Stimulated activated CD4-positive, alpha-beta T cell treated with anti-CD3 and anti-CD28 coated beads, TNF-alpha, amount 100 ng/mL, for 1 hour (primary cell): Measurements from ENCODE around the gene WRNIP1.
A peak's percentile ranks its signal among the peaks of the same experiment; 100 is the strongest.

Source experiments
- DNase-seq, 3 donors: peaks; one replicate each; pipeline ENCODE4 v3.0.0-alpha.2; 2020; ENCODE audit warnings: low read depth in 3 of 3, low spot score in 1 of 3

The WRNIP1 gene

GRCh38 chr6:2740581-2740980 lies 24.6 kb upstream of the WRNIP1 start:
- no peak for DNase-seq

- no peak for DNase-seq
Observed at GRCh38 chr6:2741756-2742155, 23.4 kb upstream of the WRNIP1 start.

GRCh38 chr6:2743280-2744208 lies 21.6 kb upstream of the WRNIP1 start:
- no peak for DNase-seq

GRCh38 chr6:2744209-2744771 lies 20.9 kb upstream of the WRNIP1 start:
- no peak for DNase-seq

- DNase-seq = no peak
Observed at GRCh38 chr6:2744778-2745177, 20.4 kb upstream of the WRNIP1 start.

GRCh38 chr6:2745246-2745645 lies 19.9 kb upstream of the WRNIP1 start:
- no peak for DNase-seq

- DNase-seq = no peak
Observed at GRCh38 chr6:2746557-2747061, 18.6 kb upstream of the WRNIP1 start.

GRCh38 chr6:2748183-2748582 lies 17.0 kb upstream of the WRNIP1 start:
- DNase-seq = no peak

- peak in 2 of 3 donors; percentile 37 to 62 for DNase-seq
Observed at GRCh38 chr6:2749969-2750600, 15.1 kb upstream of the WRNIP1 start.

- no peak for DNase-seq
Observed at GRCh38 chr6:2750832-2751231, 14.4 kb upstream of the WRNIP1 start, which contains the start of gene MYLK4. Gene MYLK4 (minus strand): TSS chr6:2750922. CDS start chr6:2749294, 1,628 bp downstream.

- DNase-seq = no peak
Observed at GRCh38 chr6:2751871-2752270, 13.3 kb upstream of the WRNIP1 start.

GRCh38 chr6:2752477-2753109 lies 12.6 kb upstream of the WRNIP1 start:
- no peak for DNase-seq

GRCh38 chr6:2753110-2753489 lies 12.1 kb upstream of the WRNIP1 start:
- no peak for DNase-seq

- DNase-seq = no peak
Observed at GRCh38 chr6:2753743-2754142, 11.4 kb upstream of the WRNIP1 start.

GRCh38 chr6:2754393-2754792 lies 10.8 kb upstream of the WRNIP1 start:
- DNase-seq = no peak

- DNase-seq = no peak
Observed at GRCh38 chr6:2754911-2755310, 10.3 kb upstream of the WRNIP1 start.

- DNase-seq = no peak
Observed at GRCh38 chr6:2755456-2755855, 9.7 kb upstream of the WRNIP1 start.

- DNase-seq = no peak
Observed at GRCh38 chr6:2756241-2756640, 9.0 kb upstream of the WRNIP1 start.

- no peak for DNase-seq
Observed at GRCh38 chr6:2756687-2757224, 8.4 kb upstream of the WRNIP1 start.

GRCh38 chr6:2758980-2759379 lies 6.2 kb upstream of the WRNIP1 start:
- no peak for DNase-seq
